Fibroblast of lung (primary cell): ENCODE results near the gene HMCES. TPM values are rescaled to one million over a fixed set of nuclear protein-coding genes. Genes with fewer than 3 reads are reported as not detected.
A peak's percentile ranks its signal among the peaks of the same experiment; 100 is the strongest.

Experiments
- DNase-seq, 2 donors: peaks; one replicate each; pipeline versions ENCODE4 v3.0.0 to v3.0.0-alpha.2; 2010; ENCODE audit warnings: low read depth in 2 of 2
- H2AFZ ChIP-seq: 2 replicates; pipeline ENCODE4 v1.5.1; 2012; ENCODE audit warnings: low read length, control low read depth, inconsistent platforms
- H3K27ac ChIP-seq: 2 replicates; pipeline ENCODE4 v1.5.1; 2011; ENCODE audit warnings: low read length, control low read depth; ENCODE audit not compliant: insufficient read depth
- H3K27me3 ChIP-seq: 2 replicates; pipeline ENCODE4 v1.5.1; 2011; ENCODE audit warnings: mild to moderate bottlenecking, low read length; ENCODE audit not compliant: control insufficient read depth, insufficient read depth
- H3K36me3 ChIP-seq: 2 replicates; pipeline ENCODE4 v1.5.1; 2011; ENCODE audit warnings: low read length; ENCODE audit not compliant: control insufficient read depth, insufficient read depth
- H3K4me1 ChIP-seq: 2 replicates; pipeline ENCODE4 v1.5.1; 2011; ENCODE audit warnings: low read length; ENCODE audit not compliant: control insufficient read depth, insufficient read depth; ENCODE audit errors: extremely low read depth
- H3K4me2 ChIP-seq: 2 replicates; pipeline ENCODE4 v1.5.1; 2011; ENCODE audit warnings: low read length, control low read depth; ENCODE audit not compliant: insufficient read depth; ENCODE audit errors: extremely low read depth
- H3K4me3 ChIP-seq, 4 experiments: fragments of 200-600 bp in 1 of 4; sonication (generic) in 1 of 4; replicated peaks in 1 of 4; 2 replicates each; pipeline ENCODE4 v1.5.1; 2011 to 2016; ENCODE audit warnings: low read length in 4 of 4, low read depth in 3 of 4, mild to moderate bottlenecking in 3 of 4, control low read depth in 2 of 4, inconsistent platforms in 1 of 4, mixed read lengths in 1 of 4; ENCODE audit not compliant: insufficient read depth in 1 of 4; ENCODE audit errors: control extremely low read depth in 1 of 4
- H3K79me2 ChIP-seq: 2 replicates; pipeline ENCODE4 v1.5.1; 2012; ENCODE audit warnings: mild to moderate bottlenecking, low read length, inconsistent platforms; ENCODE audit not compliant: control insufficient read depth, insufficient read depth
- H3K9ac ChIP-seq: 2 replicates; pipeline ENCODE4 v1.5.1; 2011; ENCODE audit warnings: mild to moderate bottlenecking, low read length, control low read depth; ENCODE audit not compliant: insufficient read depth
- H3K9me3 ChIP-seq: 2 replicates; pipeline ENCODE4 v1.5.1; 2012; ENCODE audit warnings: low read depth, low read length; ENCODE audit not compliant: control insufficient read depth, insufficient read depth
- H4K20me1 ChIP-seq: 2 replicates; pipeline ENCODE4 v1.5.1; 2011; ENCODE audit warnings: low read length; ENCODE audit not compliant: control insufficient read depth, insufficient read depth; ENCODE audit errors: extremely low read depth
- CTCF ChIP-seq, 2 donors: IDR thresholded peaks in 1 of 2; conservative IDR thresholded peaks in 1 of 2; 1 replicate in 1 of 2; 2 replicates in 1 of 2; pipeline ENCODE4 v1.5.1; 2011 to 2012; ENCODE audit warnings: low read length in 2 of 2, control low read depth in 1 of 2, inconsistent platforms in 1 of 2, low read depth in 1 of 2, mild to moderate bottlenecking in 1 of 2
- EZH2 ChIP-seq: IDR thresholded peaks from 2 replicates; pipeline ENCODE4 v1.5.1; 2012; ENCODE audit warnings: low read length, control low read depth, mild to moderate bottlenecking; ENCODE audit errors: missing control alignments
- polyA plus RNA-seq, 2 donors: library from polyadenylated mRNA; depleted of rRNA in 1 of 2; stranded (reverse) in 1 of 2; unstranded in 1 of 2; fragments of >200 nt; gene quantifications; 2 replicates each; pipeline ENCODE4 v1.2.1, GENCODE V29; 2011 to 2012; ENCODE audit warnings: missing spikeins in 1 of 2
- total RNA-seq: library from RNA; depleted of rRNA; stranded (reverse); fragments of >200 nt; gene quantifications from 2 replicates; pipeline ENCODE4 v1.2.1, GENCODE V29; 2014

HMCES gene
- total and polyA plus RNA-seq, 2 donors (not counting 1 experiment from before 2014, with no cell fraction given), result 12.2 to 22.8 TPM

- H4K20me1 ChIP-seq, result no peaks in the 10 kb centered on the region
- no peak for TF ChIP-seq CTCF (conservative IDR thresholded peaks at IDR 0.05 in 1 of 2, IDR thresholded peaks at IDR 0.05 in 1 of 2; ENCODE audit: low read depth in 1 of 2, low read length in 2 of 2)
- no peak for TF ChIP-seq EZH2
- no peak overlapping the region for H3K9ac ChIP-seq
- H3K4me3 ChIP-seq, result no peak overlapping the region
- H3K9me3 ChIP-seq, result no peaks in the 10 kb centered on the region
- H3K4me2 ChIP-seq, result no peak overlapping the region
- no peak overlapping the region for H2AFZ ChIP-seq
- DNase-seq, result peak in 1 of 2 donors; percentile 31
- H3K27me3 ChIP-seq, result no peaks in the 10 kb centered on the region
- no peaks in the 10 kb centered on the region for H3K36me3 ChIP-seq
- H3K27ac ChIP-seq, result no peak overlapping the region
- peaks cover 7% of the 10 kb centered on the region for H3K79me2 ChIP-seq
- H3K4me1 ChIP-seq, result peaks cover 3% of the 10 kb centered on the region
These were observed 34.2 kb downstream of the HMCES start for GRCh38 chr3:129312671-129313414.

- H3K36me3 ChIP-seq, result no peaks in the 10 kb centered on the region
- peaks cover 7% of the 10 kb centered on the region for H3K79me2 ChIP-seq
- no peak overlapping the region for H3K9ac ChIP-seq
- no peaks in the 10 kb centered on the region for H3K9me3 ChIP-seq
- no peak overlapping the region for H3K4me2 ChIP-seq
- H4K20me1 ChIP-seq, result no peaks in the 10 kb centered on the region
- DNase-seq, result peak in 1 of 2 donors; percentile 21
- peaks cover 3% of the 10 kb centered on the region for H3K4me1 ChIP-seq
- no peak overlapping the region for H3K27ac ChIP-seq
- TF ChIP-seq EZH2, result no peak
- no peak overlapping the region for H3K4me3 ChIP-seq
- H3K27me3 ChIP-seq, result no peaks in the 10 kb centered on the region
- no peak overlapping the region for H2AFZ ChIP-seq
These were observed 34.7 kb downstream of the HMCES start for GRCh38 chr3:129313415-129313664.

GRCh38 chr3:129313665-129314385 lies 35.2 kb downstream of the HMCES start:
- Histone ChIP-seq H4K20me1 (no peaks in the 10 kb centered on the region), H3K4me3 (peak overlapping the region; percentile 69 to 90 (median 86)), H3K27me3 (no peaks in the 10 kb centered on the region), H3K9me3 (no peaks in the 10 kb centered on the region), H3K4me1 (peaks cover 3% of the 10 kb centered on the region), H3K79me2 (peaks cover 7% of the 10 kb centered on the region), H3K4me2 (no peak overlapping the region), H3K36me3 (no peaks in the 10 kb centered on the region), H2AFZ (no peak overlapping the region), H3K27ac (peak overlapping the region; percentile 83), H3K9ac (no peak overlapping the region)
- no peak for TF ChIP-seq EZH2
- TF ChIP-seq CTCF (conservative IDR thresholded peaks at IDR 0.05 in 1 of 2, IDR thresholded peaks at IDR 0.05 in 1 of 2; ENCODE audit: low read depth in 1 of 2, low read length in 2 of 2), result no peak
- DNase-seq, result peak; percentile 37 to 47
